HG03565 (cell line): ENCODE measurements around the gene PGM1.
"Not testable (repeated sequence)": the region's sequence is repeated elsewhere in the genome, so short reads cannot be mapped to it uniquely, and the experiment has no call there.

ENCODE experiments used
- ATAC-seq: cut with Tn5 transposase; IDR thresholded peaks from one replicate; pipeline ENCODE4 v1.9.1; 2021; ENCODE audit warnings: mild to moderate bottlenecking, moderate library complexity; ENCODE audit not compliant: unreplicated experiment

PGM1 gene

GRCh38 chr1:63593303-63593885, at the start of gene PGM1:
Gene PGM1 (plus strand): TSS chr1:63593411. CDS start chr1:63593489, 78 bp downstream.
- ATAC-seq, result peak; percentile 70

- ATAC-seq, result no peak
Measured at GRCh38 chr1:63545780-63546179, 47.4 kb upstream of the PGM1 start.

GRCh38 chr1:63547621-63548294, 45.5 kb upstream of the PGM1 start:
- no peak for ATAC-seq

GRCh38 chr1:63548303-63548702, 44.9 kb upstream of the PGM1 start:
- no peak for ATAC-seq

- no peak for ATAC-seq
Measured at GRCh38 chr1:63548877-63549276, 44.3 kb upstream of the PGM1 start.

GRCh38 chr1:63555480-63555879, 37.7 kb upstream of the PGM1 start:
- ATAC-seq, result no peak

GRCh38 chr1:63557365-63557987, 35.7 kb upstream of the PGM1 start:
- no peak for ATAC-seq

- ATAC-seq, result no peak
Measured at GRCh38 chr1:63559357-63559756, 33.9 kb upstream of the PGM1 start.

GRCh38 chr1:63563745-63564144, 29.5 kb upstream of the PGM1 start:
- ATAC-seq, result no peak

GRCh38 chr1:63569068-63569467, 24.1 kb upstream of the PGM1 start:
- no peak for ATAC-seq

GRCh38 chr1:63569640-63570316, 23.4 kb upstream of the PGM1 start:
- ATAC-seq, result no peak

GRCh38 chr1:63572686-63573085, 20.5 kb upstream of the PGM1 start:
- ATAC-seq, result not testable (repeated sequence)

- not testable (repeated sequence) for ATAC-seq
Measured at GRCh38 chr1:63574203-63574796, 18.9 kb upstream of the PGM1 start.

GRCh38 chr1:63575340-63575826, 17.8 kb upstream of the PGM1 start:
- ATAC-seq, result no peak

- not testable (repeated sequence) for ATAC-seq
Measured at GRCh38 chr1:63586326-63586725, 6.9 kb upstream of the PGM1 start.

GRCh38 chr1:63590166-63590560, 3.0 kb upstream of the PGM1 start:
- no peak for ATAC-seq

- no peak for ATAC-seq
Measured at GRCh38 chr1:63592536-63593302, 492 bp upstream of the PGM1 start.

- peak; percentile 23 for ATAC-seq
Measured at GRCh38 chr1:63593886-63594605, 835 bp downstream of the PGM1 start.

- ATAC-seq, result no peak
Measured at GRCh38 chr1:63595435-63595834, 2.2 kb downstream of the PGM1 start.

GRCh38 chr1:63599799-63600198, 6.6 kb downstream of the PGM1 start:
- no peak for ATAC-seq
